HepG2 (cell line): ENCODE data around the gene LCAT. TPM values are rescaled to one million over a fixed set of nuclear protein-coding genes. Genes with fewer than 3 reads are reported as not detected.

Source experiments
- KDM2A ChIP-seq: sonication (generic); formaldehyde crosslinking; IDR thresholded peaks from 2 replicates; pipeline ENCODE4 v1.4.0; 2020; ENCODE audit warnings: low read depth, missing genetic modification reagents, borderline replicate concordance
- KIAA2018 ChIP-seq: sonication (generic); formaldehyde crosslinking; IDR thresholded peaks from 2 replicates; pipeline ENCODE4 v1.5.0; 2020; ENCODE audit warnings: mild to moderate bottlenecking, missing genetic modification reagents, borderline replicate concordance
- KMT2B ChIP-seq: IDR thresholded peaks from 2 replicates; pipeline ENCODE4 v1.6.1; 2016; ENCODE audit warnings: missing genetic modification reagents, missing compliant biosample characterization
- PHF8 ChIP-seq: sonication (generic); formaldehyde crosslinking; IDR thresholded peaks from 2 replicates; pipeline ENCODE4 v1.5.0; 2020; ENCODE audit warnings: missing genetic modification reagents
- SALL1 ChIP-seq: sonication (generic); formaldehyde crosslinking; IDR thresholded peaks from 2 replicates; pipeline ENCODE4 v1.8.0; 2022; ENCODE audit warnings: mild to moderate bottlenecking, missing genetic modification reagents
- SATB2 ChIP-seq: sonication (generic); formaldehyde crosslinking; IDR thresholded peaks from 2 replicates; pipeline ENCODE4 v1.5.0; 2020; ENCODE audit warnings: missing genetic modification reagents
- SPEN ChIP-seq: sonication (generic); formaldehyde crosslinking; IDR thresholded peaks from 2 replicates; pipeline ENCODE4 v1.5.1; 2020; ENCODE audit warnings: low read depth, mild to moderate bottlenecking, missing genetic modification reagents
- THAP7 ChIP-seq: sonication (generic); formaldehyde crosslinking; IDR thresholded peaks from 2 replicates; pipeline ENCODE4 v1.8.1; 2023; ENCODE audit warnings: mild to moderate bottlenecking, missing genetic modification reagents
- TP53 ChIP-seq: sonication (generic); formaldehyde crosslinking; conservative IDR thresholded peaks from 2 replicates; pipeline ENCODE4 v1.4.0; 2020; ENCODE audit warnings: missing genetic modification reagents
- ZNF12 ChIP-seq: sonication (generic); formaldehyde crosslinking; IDR thresholded peaks from 2 replicates; pipeline ENCODE4 v1.5.0; 2020; ENCODE audit warnings: missing genetic modification reagents
- ZNF282 ChIP-seq: fragments of 450-650 bp; IDR thresholded peaks from 2 replicates; pipeline ENCODE4 v1.6.1; 2018; ENCODE audit not compliant: partially characterized antibody
- ZNF326 ChIP-seq: sonication (generic); formaldehyde crosslinking; IDR thresholded peaks from 2 replicates; pipeline ENCODE4 v1.4.0; 2020; ENCODE audit warnings: missing genetic modification reagents, borderline replicate concordance
- ZNF572 ChIP-seq: sonication (generic); formaldehyde crosslinking; IDR thresholded peaks from 2 replicates; pipeline ENCODE4 v1.5.1; 2020; ENCODE audit warnings: mild to moderate bottlenecking, missing genetic modification reagents
- ZNF720 ChIP-seq: sonication (generic); formaldehyde crosslinking; IDR thresholded peaks from 2 replicates; pipeline ENCODE4 v1.4.0; 2020; ENCODE audit warnings: missing genetic modification reagents
- ZSCAN29 ChIP-seq: sonication (generic); formaldehyde crosslinking; conservative IDR thresholded peaks from 2 replicates; pipeline ENCODE4 v1.4.0; 2020; ENCODE audit warnings: mild to moderate bottlenecking, missing genetic modification reagents
- polyA plus RNA-seq, 8 experiments: library from polyadenylated mRNA; depleted of rRNA in 3 of 8; stranded (reverse) in 7 of 8; unstranded in 1 of 8; fragments of >200 nt; fragmentation: Illumina TruSeq in 4 of 8; extraction: Trizol in 4 of 8; gene quantifications; 2 replicates each; pipeline versions ENCODE4 v1.2.1 to v1.2.3, GENCODE V29; 2011 to 2016; ENCODE audit warnings: low read depth in 4 of 8, missing spikeins in 1 of 8, mixed read lengths in 1 of 8; ENCODE audit not compliant: insufficient read depth in 1 of 8
- total RNA-seq, 5 experiments: library from RNA; depleted of rRNA; stranded (reverse); fragments of >200 nt; fragmentation: Illumina TruSeq; extraction: Trizol; gene quantifications; 2 replicates each; pipeline ENCODE4 v1.2.3, GENCODE V29; 2016; ENCODE audit warnings: low read depth in 1 of 5
- TF ChIP-seq, protein P1 (sequence below): sonication (generic); formaldehyde crosslinking; IDR thresholded peaks from 2 replicates; pipeline ENCODE4 v1.5.1; 2020; ENCODE audit warnings: missing genetic modification reagents, mild to moderate bottlenecking, borderline replicate concordance
- TF ChIP-seq, protein P2 (sequence below): IDR thresholded peaks from 2 replicates; pipeline ENCODE4 v1.6.1; 2016; ENCODE audit warnings: low read depth, control low read depth

The LCAT gene
- total and polyA plus RNA-seq, 2 of the 13 experiments (the other 11 are each of a cell fraction or from before 2014, with no cell fraction given): 36.1 to 38.9 TPM

- TF ChIP-seq KDM2A (CRISPR knock-in tag) (peak; percentile 27; the same call in 1 of the 2 replicates), ZNF282 (no peak), SPEN (no peak), ZNF326 (CRISPR knock-in tag) (peak; percentile 72; the same call in 1 of the 2 replicates), KIAA2018 (CRISPR knock-in tag) (no peak), ZNF572 (CRISPR knock-in tag) (no peak), TP53 (CRISPR knock-in tag) (no peak), KMT2B (CRISPR knock-in tag) (no peak), PHF8 (CRISPR knock-in tag) (no peak), THAP7 (CRISPR knock-in tag) (0 out of 2 replicates have a peak, but pooled peaks have one; percentile 28), SALL1 (no peak), SATB2 (CRISPR knock-in tag) (no peak), ZSCAN29 (CRISPR knock-in tag) (no peak), ZNF12 (no peak), ZNF720 (CRISPR knock-in tag) (no peak)
- TF ChIP-seq, protein P1, sequence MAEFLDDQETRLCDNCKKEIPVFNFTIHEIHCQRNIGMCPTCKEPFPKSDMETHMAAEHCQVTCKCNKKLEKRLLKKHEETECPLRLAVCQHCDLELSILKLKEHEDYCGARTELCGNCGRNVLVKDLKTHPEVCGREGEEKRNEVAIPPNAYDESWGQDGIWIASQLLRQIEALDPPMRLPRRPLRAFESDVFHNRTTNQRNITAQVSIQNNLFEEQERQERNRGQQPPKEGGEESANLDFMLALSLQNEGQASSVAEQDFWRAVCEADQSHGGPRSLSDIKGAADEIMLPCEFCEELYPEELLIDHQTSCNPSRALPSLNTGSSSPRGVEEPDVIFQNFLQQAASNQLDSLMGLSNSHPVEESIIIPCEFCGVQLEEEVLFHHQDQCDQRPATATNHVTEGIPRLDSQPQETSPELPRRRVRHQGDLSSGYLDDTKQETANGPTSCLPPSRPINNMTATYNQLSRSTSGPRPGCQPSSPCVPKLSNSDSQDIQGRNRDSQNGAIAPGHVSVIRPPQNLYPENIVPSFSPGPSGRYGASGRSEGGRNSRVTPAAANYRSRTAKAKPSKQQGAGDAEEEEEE (CRISPR knock-in tag): no peak
- TF ChIP-seq, protein P2, sequence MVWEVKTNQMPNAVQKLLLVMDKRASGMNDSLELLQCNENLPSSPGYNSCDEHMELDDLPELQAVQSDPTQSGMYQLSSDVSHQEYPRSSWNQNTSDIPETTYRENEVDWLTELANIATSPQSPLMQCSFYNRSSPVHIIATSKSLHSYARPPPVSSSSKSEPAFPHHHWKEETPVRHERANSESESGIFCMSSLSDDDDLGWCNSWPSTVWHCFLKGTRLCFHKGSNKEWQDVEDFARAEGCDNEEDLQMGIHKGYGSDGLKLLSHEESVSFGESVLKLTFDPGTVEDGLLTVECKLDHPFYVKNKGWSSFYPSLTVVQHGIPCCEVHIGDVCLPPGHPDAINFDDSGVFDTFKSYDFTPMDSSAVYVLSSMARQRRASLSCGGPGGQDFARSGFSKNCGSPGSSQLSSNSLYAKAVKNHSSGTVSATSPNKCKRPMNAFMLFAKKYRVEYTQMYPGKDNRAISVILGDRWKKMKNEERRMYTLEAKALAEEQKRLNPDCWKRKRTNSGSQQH: no peak
These were observed 4.1 kb downstream of the LCAT start (continued) for GRCh38 chr16:67939507-67940445.
